GM13976 (cell line): ENCODE measurements around the gene TRIM10.

ENCODE experiments used
- DNase-seq: peaks from one replicate; pipeline ENCODE4 v3.0.0; 2012; ENCODE audit warnings: low spot score
- in situ Hi-C: fragments of 300-500 bp; cut with MboI; formaldehyde crosslinking; loops from one replicate; pipeline ENCODE4 v1.12.0; 2022; ENCODE audit warnings: low sequenced_read_pairs, mixed read lengths, inconsistent platforms; ENCODE audit not compliant: unreplicated experiment
- TF ChIP-seq, protein P1 (sequence below): IDR thresholded peaks from 2 replicates; pipeline ENCODE4 v1.5.1; 2012; ENCODE audit warnings: borderline replicate concordance, mild to moderate bottlenecking; ENCODE audit not compliant: insufficient read depth; ENCODE audit errors: extremely low read depth, missing control alignments, control extremely low read depth

The TRIM10 gene, protein sequence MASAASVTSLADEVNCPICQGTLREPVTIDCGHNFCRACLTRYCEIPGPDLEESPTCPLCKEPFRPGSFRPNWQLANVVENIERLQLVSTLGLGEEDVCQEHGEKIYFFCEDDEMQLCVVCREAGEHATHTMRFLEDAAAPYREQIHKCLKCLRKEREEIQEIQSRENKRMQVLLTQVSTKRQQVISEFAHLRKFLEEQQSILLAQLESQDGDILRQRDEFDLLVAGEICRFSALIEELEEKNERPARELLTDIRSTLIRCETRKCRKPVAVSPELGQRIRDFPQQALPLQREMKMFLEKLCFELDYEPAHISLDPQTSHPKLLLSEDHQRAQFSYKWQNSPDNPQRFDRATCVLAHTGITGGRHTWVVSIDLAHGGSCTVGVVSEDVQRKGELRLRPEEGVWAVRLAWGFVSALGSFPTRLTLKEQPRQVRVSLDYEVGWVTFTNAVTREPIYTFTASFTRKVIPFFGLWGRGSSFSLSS

DNA sequence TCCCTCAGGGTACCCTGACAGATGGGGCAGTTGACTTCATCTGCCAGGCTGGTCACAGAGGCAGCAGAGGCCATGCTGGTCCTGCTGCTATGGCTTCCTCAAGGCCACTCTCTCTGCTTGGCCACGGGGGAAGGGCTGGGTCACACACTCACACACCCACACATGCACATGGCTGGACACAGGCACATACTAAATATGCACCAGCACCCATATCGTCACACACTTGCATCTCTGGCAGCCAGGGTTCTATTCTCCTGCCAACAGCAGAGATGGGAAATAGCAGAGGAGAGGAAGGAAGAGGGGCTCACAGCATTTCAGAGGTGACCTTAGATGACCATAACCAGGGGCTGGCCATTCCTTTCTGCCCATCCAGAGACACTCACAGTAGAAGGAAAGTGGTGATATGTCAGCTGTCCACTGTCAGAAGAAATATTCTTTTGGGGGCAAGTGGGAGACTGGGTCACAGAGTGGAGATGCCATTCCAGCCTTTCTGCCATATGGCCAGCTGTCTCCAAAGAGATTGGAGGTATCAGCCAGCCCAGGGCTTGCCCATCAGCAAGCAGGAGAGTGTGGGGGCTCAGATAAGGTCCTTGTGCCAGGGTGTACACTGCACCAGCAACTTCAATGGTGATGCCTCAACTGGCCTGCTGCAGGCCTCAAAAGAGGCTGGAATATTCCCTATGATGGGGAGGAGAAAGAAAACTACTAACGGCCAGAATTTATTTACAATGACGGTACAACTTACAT lies at the start of gene TRIM10:
TRIM10 (minus strand) TSS at position 427 of the 747 bp plus-strand sequence; CDS start at position 74, 353 bp downstream.
- DNase-seq = no peak
- in situ Hi-C loops = no loop called here
- TF ChIP-seq, protein P1, sequence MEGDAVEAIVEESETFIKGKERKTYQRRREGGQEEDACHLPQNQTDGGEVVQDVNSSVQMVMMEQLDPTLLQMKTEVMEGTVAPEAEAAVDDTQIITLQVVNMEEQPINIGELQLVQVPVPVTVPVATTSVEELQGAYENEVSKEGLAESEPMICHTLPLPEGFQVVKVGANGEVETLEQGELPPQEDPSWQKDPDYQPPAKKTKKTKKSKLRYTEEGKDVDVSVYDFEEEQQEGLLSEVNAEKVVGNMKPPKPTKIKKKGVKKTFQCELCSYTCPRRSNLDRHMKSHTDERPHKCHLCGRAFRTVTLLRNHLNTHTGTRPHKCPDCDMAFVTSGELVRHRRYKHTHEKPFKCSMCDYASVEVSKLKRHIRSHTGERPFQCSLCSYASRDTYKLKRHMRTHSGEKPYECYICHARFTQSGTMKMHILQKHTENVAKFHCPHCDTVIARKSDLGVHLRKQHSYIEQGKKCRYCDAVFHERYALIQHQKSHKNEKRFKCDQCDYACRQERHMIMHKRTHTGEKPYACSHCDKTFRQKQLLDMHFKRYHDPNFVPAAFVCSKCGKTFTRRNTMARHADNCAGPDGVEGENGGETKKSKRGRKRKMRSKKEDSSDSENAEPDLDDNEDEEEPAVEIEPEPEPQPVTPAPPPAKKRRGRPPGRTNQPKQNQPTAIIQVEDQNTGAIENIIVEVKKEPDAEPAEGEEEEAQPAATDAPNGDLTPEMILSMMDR = no peak

DNA sequence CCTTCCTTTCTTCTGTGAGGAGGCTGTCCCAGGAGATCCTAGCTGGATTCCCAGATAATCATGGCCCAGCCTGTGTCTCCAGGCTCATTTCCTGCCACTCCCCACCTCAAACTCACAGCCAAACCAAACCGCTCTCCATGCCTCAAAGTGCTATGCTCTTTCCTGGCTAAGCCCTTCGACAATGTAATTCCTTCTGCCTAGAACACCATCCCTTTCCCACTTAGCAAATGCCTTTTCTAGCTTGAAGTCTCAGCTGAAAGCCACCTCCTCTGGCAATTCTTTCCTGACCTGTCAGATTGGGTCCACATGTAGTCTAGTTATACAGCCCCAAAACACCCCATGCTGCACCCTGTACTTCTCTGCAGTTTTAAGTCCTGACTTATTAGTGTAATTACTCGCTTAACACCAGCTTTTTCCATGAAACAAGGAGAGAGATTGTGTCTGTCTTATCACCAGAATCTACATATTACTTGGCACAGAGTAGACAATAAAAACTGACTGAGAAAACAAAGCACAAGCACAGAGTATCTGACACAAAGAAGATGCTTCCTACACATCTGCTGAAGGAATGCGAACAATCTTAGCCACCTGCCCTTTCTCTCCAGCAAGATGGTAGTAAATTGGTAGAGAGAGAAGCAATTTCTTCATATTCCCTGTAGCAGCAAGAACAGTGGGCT lies 46.7 kb upstream of the TRIM10 start:
- in situ Hi-C loops = no loop called here
- TF ChIP-seq, protein P1 = no peak
- no peak for DNase-seq

DNA sequence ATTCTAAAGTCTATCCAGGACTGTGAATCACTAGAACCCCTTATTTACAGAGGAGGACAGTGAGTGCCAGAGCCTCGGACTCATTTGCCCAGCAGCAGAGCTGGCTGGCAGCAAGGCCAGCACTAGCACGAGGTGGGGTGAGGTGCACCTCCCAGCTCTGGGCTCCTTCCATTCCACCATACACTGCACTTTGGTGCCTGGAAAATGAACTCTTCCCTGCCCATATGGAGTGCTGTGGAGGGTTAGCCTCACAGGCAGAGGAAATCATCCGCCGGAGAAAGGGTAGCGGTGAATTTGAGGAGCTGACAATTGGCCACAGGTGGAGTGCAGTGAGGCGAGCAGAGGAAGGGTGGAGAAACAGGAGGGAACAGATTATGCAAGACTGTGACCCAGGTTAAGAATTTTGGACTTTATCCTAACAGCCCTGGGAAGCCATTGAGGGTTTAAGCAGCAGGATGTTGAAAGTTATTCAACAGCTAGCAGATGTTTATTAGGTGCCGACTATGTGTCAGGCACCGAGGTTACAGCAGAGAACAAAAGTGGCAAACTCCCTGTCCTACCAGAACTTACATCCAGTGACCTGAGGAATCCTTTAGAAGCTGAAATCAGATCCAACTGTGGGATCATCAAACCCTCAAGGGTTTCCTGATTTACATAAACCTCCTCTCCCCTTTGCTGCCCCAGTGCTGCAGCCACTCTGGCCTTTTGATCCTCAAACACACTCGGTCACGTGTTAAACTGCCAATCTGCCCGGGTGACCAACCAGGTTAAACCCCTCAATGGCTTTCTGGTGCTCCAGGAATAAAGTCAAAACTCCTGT lies 46.0 kb upstream of the TRIM10 start:
- DNase-seq = no peak
- TF ChIP-seq, protein P1 = no peak
- in situ Hi-C loops = no loop called here

DNA sequence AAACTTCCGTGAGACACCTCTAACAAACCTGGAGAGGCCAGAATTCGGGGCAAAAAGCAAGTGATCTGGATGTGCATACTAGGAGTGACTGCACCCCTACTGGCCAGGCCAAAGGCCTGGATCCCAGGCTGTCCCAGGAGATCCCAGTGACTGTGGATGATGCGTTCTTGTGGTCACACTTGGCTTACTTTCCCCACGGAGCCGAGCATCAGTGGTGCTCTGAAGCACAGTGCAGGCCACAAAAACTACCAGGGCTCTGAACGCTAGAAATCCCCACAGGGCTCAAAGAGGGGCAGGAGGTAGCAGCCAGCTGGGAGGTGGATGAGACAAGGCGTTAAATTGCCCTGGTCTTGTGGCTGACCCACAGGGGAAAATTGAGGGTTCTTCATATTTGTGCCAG lies 45.1 kb upstream of the TRIM10 start:
- in situ Hi-C loops = no loop called here
- DNase-seq = no peak
- TF ChIP-seq, protein P1 = no peak

DNA sequence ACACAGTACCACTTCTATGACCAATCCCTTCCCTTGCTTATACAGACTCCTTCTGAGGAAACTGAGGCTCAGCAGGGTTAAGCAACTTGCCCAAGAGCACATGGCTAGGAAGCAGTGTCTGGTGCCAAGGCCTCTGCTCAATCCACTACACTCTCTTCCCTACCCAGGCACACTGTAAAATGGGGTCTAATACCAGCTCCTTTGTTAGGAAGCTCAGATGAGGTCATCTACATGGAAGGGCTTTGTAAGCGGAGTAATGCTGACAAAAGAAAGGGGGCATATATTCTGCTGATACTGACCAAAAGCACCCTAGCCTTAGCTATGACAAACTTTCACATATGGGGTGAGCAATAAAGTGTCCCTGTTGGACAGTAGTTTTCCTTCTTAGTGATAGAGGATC lies 43.1 kb upstream of the TRIM10 start:
- TF ChIP-seq, protein P1 = no peak
- in situ Hi-C loops = no loop called here
- no peak for DNase-seq
